ENCODE data around the gene TGFBR3.

TGFBR3 gene

DNA sequence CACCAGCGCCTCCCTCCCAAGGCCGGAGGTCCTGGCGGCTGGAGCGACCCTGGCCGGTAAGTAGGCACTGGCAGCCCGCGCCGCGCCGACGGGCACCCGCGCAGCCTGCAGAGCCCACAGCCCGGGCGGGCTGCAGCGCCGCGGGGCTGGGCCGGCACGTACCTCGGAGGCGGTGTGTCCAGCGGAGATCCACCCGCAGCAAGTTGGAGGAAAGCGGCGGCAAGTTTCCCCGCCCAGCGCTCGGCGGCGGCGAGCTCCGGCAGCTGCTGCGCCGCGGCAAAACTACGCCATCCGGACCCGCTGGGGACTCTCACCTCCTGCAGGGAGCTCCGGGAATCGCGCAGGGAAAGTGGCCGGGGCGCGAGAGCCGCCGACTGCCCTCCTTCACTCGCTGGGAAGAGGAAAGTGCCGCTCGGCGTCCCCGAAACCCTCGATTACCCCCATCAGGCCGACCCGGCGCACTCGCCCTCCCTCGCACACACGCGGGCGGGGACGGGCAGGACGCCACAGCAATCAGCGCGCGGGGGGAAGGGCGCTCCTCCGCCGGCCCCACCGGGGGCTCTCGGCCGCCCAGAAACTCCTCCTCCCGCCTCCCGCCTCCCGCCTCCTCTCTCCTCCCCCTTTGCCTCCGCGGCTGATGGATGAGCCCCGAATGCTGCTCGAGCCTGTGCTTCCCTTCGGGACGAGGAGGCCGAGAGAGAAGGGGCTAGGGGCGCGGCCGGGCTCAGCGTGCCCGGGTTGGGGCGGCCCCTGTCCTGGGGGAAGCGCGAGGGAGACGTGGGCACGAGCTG, at the start of gene TGFBR3:
Gene TGFBR3 (minus strand): TSS at position 436 of the 791 bp plus-strand sequence. CDS start 24,620 bp downstream, outside the sequence.
- peak; percentile 66 to 85 for DNase-seq

DNA sequence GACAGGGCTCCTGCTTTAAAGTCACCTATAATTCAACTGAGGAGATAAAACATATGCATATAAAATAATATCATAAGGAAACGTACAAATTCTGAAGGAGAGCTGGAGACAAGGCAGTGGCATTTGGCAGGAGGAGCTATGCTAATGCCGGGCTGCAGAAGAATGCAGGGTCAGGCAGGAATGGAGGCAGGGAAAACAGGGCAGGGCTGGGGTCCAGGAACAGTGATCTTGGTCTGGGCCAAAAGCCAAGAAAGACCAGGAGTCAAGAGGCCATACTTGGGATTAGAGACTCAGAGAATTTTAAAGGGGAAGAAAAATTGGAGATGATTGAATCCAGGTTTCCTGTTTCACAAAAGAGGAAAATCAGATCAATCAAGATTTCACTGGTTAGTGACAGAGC, 43.3 kb upstream of the TGFBR3 start:
- DNase-seq = no peak

DNA sequence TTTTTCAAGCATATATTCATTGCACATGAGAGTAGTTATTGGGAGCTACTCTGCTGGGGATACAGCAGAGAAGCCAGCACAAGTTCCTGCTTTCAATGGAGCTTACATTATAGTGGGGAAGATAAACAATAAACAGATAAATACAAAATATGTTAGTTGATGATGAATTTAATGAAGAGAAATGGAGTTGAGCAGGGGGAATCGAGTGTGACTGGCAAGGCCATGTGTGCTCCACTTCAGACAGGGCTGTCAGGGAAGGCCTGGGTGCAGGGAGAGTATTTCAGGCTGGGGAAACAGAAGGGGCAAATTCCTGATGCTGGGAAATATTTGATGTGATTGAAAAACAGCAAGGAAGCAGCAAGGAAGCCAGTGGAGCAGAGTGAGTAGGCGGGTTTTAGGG, 42.1 kb upstream of the TGFBR3 start:
- DNase-seq = no peak

DNA sequence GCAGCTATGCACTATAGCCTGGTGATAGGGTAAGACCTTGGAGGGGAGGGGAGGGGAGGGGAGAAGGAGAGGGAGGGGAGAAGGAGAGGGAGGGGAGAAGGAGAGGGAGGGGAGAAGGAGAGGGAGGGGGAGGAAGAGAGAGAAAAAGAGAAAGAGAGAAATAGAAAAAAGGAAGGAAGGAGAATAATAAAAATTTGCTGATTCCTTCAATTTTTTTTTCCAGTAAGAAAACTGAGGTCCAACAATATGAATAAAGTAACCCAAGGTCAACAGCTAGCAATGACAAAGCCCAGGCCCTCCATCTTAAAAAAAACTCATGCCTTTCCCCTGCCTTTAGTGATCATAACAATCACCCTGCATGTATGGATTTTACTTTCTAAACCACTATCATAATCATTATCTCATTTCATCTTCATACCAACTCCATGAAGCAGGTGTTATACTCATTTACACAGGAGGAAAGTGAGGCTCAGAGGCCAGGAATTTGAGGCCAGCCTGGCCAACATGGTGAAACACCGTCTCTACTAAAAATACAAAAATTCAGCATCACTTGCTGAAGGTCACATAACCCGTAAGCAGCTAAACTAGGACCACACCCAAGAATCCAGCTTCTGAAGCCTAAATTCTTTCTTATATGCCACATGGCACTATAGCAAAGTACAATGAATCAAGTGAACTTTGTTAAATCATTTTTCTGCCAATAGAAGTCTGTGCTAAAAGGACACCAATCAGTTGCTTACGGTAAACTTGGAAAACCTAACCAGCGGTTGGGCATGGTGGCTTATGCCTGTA, 39.9 kb upstream of the TGFBR3 start:
- no peak for DNase-seq

DNA sequence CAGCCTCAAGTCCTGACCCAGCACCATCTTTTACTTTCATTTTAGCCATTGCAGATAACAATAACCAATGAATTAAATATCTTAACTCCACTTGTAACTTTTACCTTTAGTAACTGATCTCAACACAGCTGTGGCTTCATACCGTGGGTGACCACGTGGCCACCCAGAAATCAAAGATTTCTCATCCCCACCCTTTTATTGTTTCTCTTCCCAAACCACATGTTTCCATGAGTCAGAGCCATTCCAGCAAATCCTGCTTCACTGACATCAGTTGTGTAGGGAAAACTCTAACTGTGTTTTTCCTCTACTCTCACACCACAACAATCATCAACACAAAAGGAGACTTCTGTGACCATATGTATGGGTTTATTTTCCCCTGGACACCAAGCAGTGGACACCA, 38.2 kb upstream of the TGFBR3 start:
- no peak for DNase-seq

DNA sequence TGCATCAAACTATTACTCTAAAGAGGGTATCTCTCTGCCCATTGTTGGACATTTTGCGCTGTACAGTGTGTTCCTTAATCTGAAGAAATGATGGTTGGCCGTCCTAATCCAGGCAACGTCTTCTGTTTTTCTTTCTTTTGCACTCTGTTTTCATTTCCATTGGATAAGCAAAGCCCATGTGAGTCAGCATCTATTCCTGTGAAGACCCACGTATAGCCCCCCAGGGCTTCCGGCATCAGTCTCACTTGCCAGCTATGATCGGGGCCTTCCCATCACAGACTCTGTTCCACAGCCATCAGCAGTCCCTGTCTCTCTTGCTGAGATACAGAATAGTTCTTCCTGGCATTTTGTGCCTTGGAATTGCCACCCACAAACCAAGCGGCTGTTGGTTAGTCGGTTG, 34.0 kb upstream of the TGFBR3 start:
- no peak for DNase-seq

DNA sequence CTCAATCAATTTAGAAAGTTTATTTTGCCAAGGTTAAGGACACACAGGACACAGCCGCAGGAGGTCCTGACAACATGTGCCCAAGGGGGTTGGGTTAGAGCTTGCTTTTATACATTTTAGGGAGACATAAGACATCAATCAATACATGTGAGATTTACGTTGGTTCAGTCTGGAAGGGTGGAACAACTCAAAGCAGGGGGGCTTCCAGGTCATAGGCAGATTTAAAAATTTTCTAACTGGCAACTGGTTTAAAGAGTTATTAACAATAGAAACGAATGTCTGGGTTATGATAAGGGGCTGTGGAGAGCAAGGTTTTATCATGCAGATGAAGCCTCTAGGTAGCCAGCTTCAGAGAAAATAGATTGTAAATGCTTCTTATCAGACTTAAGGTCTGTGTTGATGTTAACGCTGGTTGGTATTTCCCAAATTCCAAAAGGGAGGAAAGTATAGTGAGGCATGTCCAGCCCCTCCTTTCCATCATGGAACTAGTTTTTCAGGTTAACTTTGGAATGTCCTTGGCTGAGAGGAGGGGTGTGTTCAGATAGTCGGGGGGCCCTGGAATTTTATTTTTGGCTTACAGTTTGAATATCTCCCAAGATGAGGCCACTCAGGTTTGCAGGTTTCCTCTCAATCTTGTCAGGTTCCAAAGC, 31.0 kb upstream of the TGFBR3 start:
- DNase-seq = no peak

DNA sequence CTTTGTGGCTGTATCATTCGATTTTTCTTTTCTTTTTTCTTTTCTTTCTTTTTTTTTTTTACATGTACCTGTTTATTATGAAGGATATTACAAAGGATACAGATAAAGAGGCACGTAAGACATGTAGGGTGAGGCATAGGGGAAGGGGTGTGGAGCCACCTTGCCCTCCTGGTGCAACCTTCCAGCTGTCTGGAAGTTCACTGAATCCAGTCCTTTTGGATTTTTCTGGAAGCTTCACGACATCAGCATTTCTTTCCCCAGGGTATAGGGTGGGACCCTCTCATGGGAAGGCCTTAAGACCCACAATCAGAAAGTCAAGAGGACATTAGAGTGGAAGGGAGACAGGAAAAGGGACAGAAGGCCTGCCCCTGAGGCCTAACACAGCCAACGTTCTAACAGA, 30.1 kb upstream of the TGFBR3 start:
- no peak for DNase-seq

DNA sequence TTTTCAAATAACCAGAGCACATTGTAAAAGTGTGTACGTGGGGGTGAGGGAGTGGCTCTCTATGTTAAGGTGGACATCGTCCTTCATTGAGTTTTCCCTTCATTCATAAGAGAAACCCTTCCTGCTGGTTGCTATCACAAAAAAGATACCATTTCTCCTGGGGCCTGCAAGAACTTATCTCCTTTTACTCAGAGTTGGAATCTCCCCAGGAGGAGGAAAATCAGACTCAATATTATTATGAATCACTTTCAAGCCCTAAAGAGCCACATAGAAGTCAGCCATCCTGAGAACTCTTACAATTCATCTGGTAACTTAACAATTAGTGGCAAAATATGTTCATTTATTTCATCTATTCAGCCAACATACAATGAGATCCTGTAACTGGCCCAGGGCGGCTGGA, 27.1 kb upstream of the TGFBR3 start:
- DNase-seq = no peak

DNA sequence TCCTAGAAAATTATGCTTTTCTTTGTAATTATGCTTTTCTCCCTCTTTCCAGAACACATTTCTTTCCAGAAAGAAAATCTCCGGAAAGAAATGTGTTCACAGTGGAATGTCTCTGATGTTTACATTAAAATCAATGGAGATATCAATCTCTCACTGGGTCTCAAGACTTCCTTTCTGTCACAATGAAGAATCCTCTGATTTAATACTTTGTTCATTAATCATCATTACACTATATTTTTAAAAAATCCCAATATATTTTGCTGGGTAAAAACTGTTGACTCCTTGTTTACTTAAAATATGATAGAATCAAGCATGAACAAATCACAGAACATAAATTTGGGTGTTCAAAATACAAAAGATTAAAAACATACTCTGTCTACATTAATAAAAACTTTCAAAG, 26.3 kb upstream of the TGFBR3 start:
- DNase-seq = no peak

DNA sequence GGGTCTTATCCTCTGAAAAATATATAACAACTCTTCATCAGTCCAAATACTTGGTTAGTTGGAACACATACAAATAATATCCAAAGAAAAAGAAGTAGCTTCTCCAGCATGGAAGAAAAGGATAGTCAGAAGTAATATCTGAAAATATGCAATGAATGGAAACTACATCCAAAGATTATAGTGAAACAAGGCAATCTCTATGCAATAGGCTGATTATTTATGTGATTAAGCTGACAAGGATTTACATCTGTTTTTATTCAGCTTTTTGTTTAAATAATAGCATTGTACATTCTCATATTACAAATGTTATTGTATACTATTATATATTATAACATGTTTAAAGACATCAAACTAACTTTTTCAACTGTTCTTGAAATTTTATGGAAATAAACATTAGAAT, 15.3 kb upstream of the TGFBR3 start:
- no peak for DNase-seq

DNA sequence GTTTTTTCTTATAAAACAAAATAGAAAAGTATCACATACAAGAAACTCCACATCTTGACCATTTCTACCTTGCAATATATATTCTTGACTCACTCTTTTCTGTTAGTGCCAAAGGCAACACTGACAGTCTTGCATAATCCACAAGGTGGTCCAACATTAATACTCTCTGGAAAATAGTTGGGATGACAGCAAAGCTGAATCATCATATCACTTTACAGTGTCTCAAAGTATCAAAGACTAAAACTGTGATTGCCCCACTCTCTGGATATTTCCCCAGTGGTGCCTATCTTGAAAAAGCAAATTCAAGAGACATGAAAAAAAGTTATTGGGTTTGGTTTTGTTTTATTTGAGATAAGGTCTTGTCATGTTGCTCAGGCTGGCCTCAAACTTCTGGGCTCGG, 14.6 kb upstream of the TGFBR3 start:
- no peak for DNase-seq

DNA sequence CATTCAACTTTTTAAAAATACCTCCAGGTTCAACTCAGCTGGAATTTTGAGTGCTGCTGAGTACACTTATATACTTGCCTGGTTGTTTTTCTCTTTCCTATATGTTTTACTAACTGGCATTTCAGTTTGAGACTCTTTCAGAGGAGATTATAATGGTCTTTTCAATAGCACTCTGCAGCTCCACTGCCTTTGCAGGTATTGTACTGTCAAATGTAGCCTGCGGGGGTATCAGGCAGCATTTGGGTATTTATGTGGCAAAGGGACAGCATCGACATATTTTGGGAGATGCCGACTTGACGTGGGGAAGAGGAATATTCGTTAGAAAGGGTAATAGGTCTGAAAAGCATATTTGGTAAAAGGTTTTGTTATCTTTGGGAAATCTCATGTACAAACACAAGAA, 11.1 kb upstream of the TGFBR3 start:
- DNase-seq = no peak

DNA sequence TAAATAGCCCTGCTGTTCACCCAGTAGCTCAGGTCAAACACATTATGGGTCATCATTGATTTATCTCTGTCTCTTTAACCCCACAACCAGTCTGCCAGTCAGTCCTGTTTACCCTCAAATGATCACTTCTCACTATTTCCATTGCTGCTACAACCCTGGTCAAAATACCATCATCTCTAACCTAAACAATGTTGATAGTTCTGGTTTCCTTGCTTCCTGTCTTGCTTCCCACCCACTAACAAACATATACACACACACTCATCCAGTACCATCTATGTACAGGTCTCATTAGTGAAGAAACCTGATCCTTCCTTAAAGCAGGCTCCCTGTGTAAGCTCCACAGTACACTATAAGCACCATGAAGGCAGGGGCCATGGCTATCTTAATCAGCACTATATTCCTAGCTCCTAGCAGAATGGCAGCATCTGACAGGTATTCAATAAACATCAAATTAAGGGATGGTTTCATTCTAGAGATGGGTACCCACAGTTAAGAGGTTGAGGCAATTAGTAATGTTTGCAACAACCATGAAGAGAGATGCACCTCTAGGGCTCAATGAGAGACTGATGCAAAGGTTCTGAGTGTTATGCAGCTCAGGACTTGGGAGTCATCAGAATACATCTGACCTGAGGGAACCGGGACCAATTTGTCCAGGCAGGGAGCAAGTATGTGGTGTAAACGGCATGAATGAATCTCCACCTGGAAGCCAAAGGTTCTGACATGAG, 10.0 kb upstream of the TGFBR3 start:
- DNase-seq = no peak

DNA sequence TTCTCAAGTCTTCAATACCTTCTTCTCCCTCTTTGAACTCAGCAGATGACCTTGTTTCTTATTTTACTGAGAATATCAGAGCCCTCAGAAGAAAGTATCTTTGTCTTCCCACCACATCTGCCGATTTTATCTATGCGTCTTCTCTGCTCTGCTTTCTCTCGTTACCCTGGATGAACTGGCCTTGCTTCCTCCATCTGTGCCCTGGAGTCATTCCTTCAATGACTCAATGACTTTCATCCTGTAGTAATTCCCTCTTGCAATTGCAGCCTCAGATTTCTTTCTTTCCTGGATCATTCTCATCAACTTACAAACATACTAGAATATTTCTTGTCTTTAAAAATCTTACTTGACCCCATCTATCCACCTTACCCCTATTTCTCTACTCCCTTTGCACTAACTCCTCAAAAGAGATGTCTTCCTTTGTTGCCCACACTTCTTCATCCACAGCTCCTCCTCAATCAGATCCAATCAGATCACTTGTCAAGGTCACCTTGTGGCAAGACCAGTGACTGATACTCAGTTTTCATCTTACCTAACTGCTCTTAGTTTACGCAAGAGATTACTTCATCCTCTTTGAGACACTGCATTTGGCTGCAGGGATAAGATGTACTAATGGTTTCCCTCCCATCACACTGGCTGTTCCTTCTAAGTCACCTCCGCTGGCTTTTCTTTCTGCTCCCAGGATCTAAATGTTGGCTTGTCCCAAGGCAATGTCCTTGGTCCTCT, 8.2 kb upstream of the TGFBR3 start:
- DNase-seq = no peak

DNA sequence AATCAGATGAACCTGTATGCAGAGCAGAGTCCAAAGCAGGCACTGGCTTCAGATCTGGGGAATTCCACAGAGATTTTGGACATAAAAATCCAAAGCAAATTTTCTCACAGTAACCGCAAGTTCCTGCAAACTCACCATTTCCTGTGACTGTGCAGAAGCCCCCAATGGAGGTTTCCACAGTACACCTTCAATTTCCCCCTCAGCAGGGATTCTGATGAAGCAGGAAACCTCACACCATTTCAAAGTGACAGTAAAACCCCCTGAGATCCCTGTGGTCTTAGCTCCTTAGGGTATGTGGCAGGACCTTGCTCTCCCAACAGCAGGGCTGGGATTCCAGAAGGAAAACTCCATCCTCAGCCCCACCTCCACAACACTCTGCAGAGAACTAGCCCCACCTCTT, 6.0 kb upstream of the TGFBR3 start:
- DNase-seq = no peak

DNA sequence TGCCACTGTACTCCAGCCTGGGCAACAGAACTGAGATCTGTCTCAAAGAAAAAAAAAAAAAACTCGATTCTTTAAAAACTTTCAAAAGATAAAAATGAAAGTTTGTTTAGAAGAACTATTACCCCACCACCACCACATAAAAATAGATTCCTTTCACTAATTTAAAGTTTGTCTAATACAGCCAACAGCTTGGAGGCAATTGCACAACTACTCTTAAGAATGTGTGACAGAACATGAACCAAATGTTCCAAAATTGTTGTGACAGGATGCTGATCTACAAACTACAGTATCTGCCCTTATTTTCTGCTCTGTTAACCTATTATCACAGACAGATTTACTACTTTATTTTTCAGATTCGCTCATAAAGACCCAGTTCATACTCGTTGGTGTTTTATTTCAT, 5.5 kb upstream of the TGFBR3 start:
- DNase-seq = no peak

DNA sequence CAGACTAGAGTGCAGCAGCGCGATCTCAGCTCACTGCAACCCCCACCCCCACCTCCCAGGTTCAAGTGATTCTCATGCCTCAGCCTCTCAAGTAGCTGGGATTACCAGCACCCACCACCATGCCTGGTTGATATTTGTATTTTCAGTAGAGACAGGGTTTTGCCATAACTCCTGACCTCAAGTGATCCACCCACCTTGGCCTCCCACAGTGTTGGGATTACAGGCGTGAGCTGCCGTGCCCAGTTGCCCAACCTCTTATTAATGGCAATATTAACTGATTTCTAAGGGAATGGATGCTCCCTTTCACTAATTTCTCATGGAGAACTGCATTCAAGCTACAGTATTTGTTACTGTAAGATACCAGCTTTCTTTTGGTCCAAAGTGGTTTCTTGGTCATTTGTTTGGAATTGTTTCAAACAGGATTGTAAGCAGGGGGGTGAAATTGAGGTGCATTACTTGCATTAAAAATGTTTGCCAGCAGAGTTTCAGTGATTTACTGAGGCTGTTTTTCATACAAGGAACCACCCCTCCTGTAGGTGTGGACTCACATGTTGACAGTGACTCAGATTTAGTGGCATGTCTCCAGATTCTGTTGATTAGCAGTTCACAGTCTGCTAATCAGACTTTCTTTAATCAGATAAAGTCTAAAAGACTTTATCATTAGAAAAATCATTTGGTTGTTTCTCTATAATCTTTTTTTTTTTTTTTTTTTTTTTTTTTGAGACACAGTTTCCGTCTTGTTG, 3.9 kb upstream of the TGFBR3 start:
- peak in 1 of 2 donors; percentile 38 for DNase-seq

DNA sequence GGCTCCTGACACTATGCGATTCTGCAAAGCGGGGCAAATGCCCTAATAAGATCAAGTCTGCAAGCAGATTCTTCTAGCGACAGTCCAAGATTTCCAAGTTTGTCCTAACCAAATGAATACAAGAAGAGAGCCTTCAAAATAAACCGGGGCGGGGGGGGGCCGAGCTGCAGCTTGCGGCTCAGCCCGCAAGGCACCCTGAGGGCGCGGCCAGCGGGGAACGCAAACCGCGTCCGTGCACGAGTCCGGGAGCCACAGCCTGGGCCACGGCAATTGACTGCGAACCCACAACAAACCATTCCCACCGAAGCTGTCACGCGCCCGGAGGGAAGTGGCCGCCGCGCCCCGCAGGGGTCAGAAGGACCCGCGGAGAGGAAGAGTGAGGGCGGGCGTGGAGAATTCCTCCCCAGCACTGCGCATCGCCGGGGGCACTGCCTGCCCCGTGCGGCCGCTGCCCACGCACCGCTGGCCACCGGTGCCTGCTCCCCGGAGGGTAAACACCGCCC, 687 bp downstream of the TGFBR3 start:
- peak in 1 of 2 donors; percentile 46 for DNase-seq

DNA sequence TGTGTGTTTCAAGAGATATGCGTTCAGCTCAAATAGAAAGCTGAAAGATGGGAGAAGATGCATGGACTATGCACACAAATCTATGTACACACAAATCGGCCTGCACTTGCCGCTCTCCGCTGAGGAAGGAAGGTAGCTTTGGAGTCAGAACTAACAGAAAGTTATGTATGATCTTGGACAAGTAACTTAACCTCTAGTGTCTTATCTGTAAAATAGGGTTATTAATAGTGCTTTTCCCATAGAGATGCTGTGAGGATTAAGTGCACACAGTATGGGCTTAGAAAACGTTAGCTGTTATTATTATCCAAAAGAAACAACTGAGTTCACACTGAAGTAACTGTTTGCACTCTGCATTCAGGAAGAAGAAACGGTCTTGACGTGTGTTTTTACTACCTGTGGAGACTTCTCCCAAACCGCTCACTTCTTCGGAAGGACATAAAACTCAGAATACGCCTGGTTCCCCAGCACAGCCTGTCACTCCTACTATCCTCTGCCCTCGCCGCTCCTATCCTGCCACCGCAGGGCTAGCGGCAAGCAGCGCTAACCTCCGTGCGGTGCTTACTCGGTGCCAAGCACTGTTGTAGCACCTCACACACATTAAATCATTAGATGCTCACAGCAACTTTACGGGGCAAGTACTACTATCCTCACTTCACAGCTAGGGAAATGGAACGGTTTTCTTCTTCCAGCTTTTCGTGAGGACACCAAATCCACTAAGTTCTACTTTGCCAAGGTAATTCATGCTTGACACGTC, 1.3 kb downstream of the TGFBR3 start:
- peak in 1 of 2 donors; percentile 40 for DNase-seq

DNA sequence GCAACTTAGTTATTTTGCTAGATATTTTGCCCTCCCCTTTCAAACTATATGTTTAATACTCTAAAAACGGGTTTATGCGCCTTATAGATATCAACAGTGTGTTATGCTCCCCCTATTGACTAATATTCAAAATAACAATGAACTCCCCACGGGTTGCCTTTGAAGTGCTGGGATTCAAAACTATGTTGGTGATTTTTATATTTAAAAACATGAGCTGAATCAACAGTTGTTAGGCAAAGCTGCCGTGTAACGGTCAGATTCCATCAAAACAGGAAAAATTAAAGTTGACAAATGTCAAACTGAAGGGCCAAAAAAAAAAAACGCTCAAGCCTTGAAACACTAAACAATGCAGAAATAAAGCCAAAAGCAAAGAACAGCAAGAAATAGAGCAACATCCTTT, 2.5 kb downstream of the TGFBR3 start:
- peak in 1 of 2 donors; percentile 63 for DNase-seq

All from CD4-positive, alpha-beta T cell treated with Interferon alpha-2 for 1 hour (primary cell).